Measurements from ENCODE around the gene ACVR1C.
A peak's percentile ranks its signal among the peaks of the same experiment; 100 is the strongest.

Gene ACVR1C

DNA sequence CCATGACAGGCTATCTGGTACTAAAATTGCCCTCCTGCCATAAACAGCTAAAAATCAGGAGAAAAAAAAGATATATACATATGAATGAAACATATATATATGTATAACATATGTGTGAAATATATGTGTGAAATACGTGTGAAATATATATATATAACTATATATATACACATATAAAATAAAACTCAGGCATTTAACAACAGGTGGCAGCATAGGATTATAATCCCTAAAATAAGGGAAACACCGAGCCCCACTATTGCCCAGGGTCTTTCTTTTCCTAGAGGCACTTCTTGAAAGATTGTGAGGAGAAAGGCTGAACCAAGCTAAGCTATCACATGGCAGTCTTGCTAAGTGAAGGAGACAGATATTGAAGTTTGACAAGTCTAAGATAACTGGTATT lies 118.9 kb downstream of the ACVR1C start:
- Histone ChIP-seq H3K9me3 (ENCODE audit: insufficient read depth, low read depth, low read length) (no peaks in the 10 kb centered on the region), H3K4me2 (ENCODE audit: low read depth, low read length, poor library complexity, severe bottlenecking) (no peak overlapping the region), H3K79me2 (ENCODE audit: insufficient read depth, low read length) (no peaks in the 10 kb centered on the region), H3F3A (ENCODE audit: low read depth) (no peaks in the 10 kb centered on the region), H3K9me2 (replicated peaks; ENCODE audit: low read depth, low read length) (no peaks in the 10 kb centered on the region), H3K4me1 (ENCODE audit: insufficient read depth, low read length, poor library complexity, severe bottlenecking) (no peaks in the 10 kb centered on the region), H2AFZ (ENCODE audit: low read length) (peak overlapping the region; percentile 34; the same call in 1 of the 2 replicates), H3K27me3 (ENCODE audit: insufficient read depth, low read length, poor library complexity, severe bottlenecking) (no peaks in the 10 kb centered on the region), H3K9ac (ENCODE audit: low read depth, low read length, poor library complexity, severe bottlenecking) (no peak overlapping the region), H3K36me3 (ENCODE audit: insufficient read depth, low read length) (no peaks in the 10 kb centered on the region), H4K20me1 (ENCODE audit: insufficient read depth, low read length, poor library complexity, severe bottlenecking) (no peaks in the 10 kb centered on the region), H3K4me3 (ENCODE audit: low read length, poor library complexity, severe bottlenecking) (no peak overlapping the region)
- TF ChIP-seq CTCF (conservative IDR thresholded peaks at IDR 0.05; ENCODE audit: low read length) (no peak; the same call in 1 of the 2 replicates), EZH2phosphoT487 (IDR thresholded peaks at IDR 0.05; ENCODE audit: borderline replicate concordance) (no peak)

DNA sequence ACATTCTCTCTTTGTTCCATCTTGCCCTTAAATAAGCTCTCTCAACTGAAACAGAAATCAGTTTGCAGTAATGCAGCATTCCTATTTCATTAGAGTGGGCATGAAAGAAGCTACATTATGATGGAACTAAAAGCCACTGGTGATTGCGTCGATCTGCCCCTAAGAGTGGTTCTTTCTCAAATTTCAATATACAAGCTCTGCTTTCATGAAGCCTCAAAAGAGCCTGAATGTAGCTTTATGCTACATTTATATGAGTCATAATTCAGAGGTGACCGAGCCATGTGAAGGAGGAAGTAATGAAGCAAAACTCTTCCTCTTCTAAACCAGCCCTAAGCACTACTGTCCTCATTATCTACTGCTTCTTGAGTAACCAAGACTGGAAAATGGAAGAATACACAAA lies 120.0 kb downstream of the ACVR1C start:
- Histone ChIP-seq H3F3A (ENCODE audit: low read depth) (no peaks in the 10 kb centered on the region), H3K9me3 (ENCODE audit: insufficient read depth, low read depth, low read length) (no peaks in the 10 kb centered on the region), H3K36me3 (ENCODE audit: insufficient read depth, low read length) (no peaks in the 10 kb centered on the region), H3K9ac (ENCODE audit: low read depth, low read length, poor library complexity, severe bottlenecking) (no peak overlapping the region), H4K20me1 (ENCODE audit: insufficient read depth, low read length, poor library complexity, severe bottlenecking) (no peaks in the 10 kb centered on the region), H3K9me2 (replicated peaks; ENCODE audit: low read depth, low read length) (no peaks in the 10 kb centered on the region), H2AFZ (ENCODE audit: low read length) (no peak overlapping the region), H3K27me3 (ENCODE audit: insufficient read depth, low read length, poor library complexity, severe bottlenecking) (no peaks in the 10 kb centered on the region), H3K4me2 (ENCODE audit: low read depth, low read length, poor library complexity, severe bottlenecking) (no peak overlapping the region), H3K4me1 (ENCODE audit: insufficient read depth, low read length, poor library complexity, severe bottlenecking) (no peaks in the 10 kb centered on the region), H3K4me3 (ENCODE audit: low read length, poor library complexity, severe bottlenecking) (no peak overlapping the region), H3K79me2 (ENCODE audit: insufficient read depth, low read length) (no peaks in the 10 kb centered on the region)
- TF ChIP-seq EZH2phosphoT487 (IDR thresholded peaks at IDR 0.05; ENCODE audit: borderline replicate concordance) (no peak), CTCF (conservative IDR thresholded peaks at IDR 0.05; ENCODE audit: low read length) (no peak)

GRCh38 chr2:157506586-157506985 lies 122.1 kb downstream of the ACVR1C start:
- Histone ChIP-seq H3K4me2 (ENCODE audit: low read depth, low read length, poor library complexity, severe bottlenecking) (no peak overlapping the region), H3K79me2 (ENCODE audit: insufficient read depth, low read length) (no peaks in the 10 kb centered on the region), H3K27me3 (ENCODE audit: insufficient read depth, low read length, poor library complexity, severe bottlenecking) (no peaks in the 10 kb centered on the region), H3K9ac (ENCODE audit: low read depth, low read length, poor library complexity, severe bottlenecking) (no peak overlapping the region), H4K20me1 (ENCODE audit: insufficient read depth, low read length, poor library complexity, severe bottlenecking) (no peaks in the 10 kb centered on the region), H3K4me3 (ENCODE audit: low read length, poor library complexity, severe bottlenecking) (no peak overlapping the region), H3K9me3 (ENCODE audit: insufficient read depth, low read depth, low read length) (no peaks in the 10 kb centered on the region), H3F3A (ENCODE audit: low read depth) (no peaks in the 10 kb centered on the region), H3K36me3 (ENCODE audit: insufficient read depth, low read length) (no peaks in the 10 kb centered on the region), H3K4me1 (ENCODE audit: insufficient read depth, low read length, poor library complexity, severe bottlenecking) (no peaks in the 10 kb centered on the region), H3K9me2 (replicated peaks; ENCODE audit: low read depth, low read length) (no peaks in the 10 kb centered on the region), H2AFZ (ENCODE audit: low read length) (no peak overlapping the region)
- TF ChIP-seq EZH2phosphoT487 (IDR thresholded peaks at IDR 0.05; ENCODE audit: borderline replicate concordance) (no peak), CTCF (conservative IDR thresholded peaks at IDR 0.05; ENCODE audit: low read length) (no peak)

All from Loucy (cell line).